Spinal cord (tissue), 10 donors: ENCODE data around the gene CLEC4G. TPM values are rescaled to one million over a fixed set of nuclear protein-coding genes. Genes with fewer than 3 reads are reported as not detected.
"Not testable (repeated sequence)": the region's sequence is repeated elsewhere in the genome, so short reads cannot be mapped to it uniquely, and the experiment has no call there.

Experiments used
- DNase-seq, 6 donors: peaks; one replicate each; pipeline versions ENCODE4 v3.0.0 to v3.0.0-alpha.2; 2013 to 2015; ENCODE audit warnings: low spot score in 6 of 6, low read depth in 4 of 6
- H3K27ac ChIP-seq: one replicate; pipeline ENCODE4 v1.5.1; 2013; ENCODE audit warnings: low read depth, low read length, control low read depth
- H3K27me3 ChIP-seq: one replicate; pipeline ENCODE4 v1.6.1; 2013; ENCODE audit warnings: low read length; ENCODE audit not compliant: control insufficient read depth, insufficient read depth
- H3K36me3 ChIP-seq: one replicate; pipeline ENCODE4 v1.6.1; 2013; ENCODE audit warnings: low read length; ENCODE audit not compliant: control insufficient read depth, insufficient read depth
- H3K4me1 ChIP-seq: one replicate; pipeline ENCODE4 v1.6.1; 2013; ENCODE audit warnings: low read length; ENCODE audit not compliant: control insufficient read depth, insufficient read depth
- H3K4me3 ChIP-seq: one replicate; pipeline ENCODE4 v1.5.1; 2013; ENCODE audit warnings: low read depth, low read length, control low read depth
- H3K9me3 ChIP-seq: one replicate; pipeline ENCODE4 v1.6.1; 2013; ENCODE audit warnings: low read length; ENCODE audit not compliant: control insufficient read depth, insufficient read depth
- WGBS: methylation state at CpG from one replicate; pipeline ENCODE4 v1.1.5; 2013; ENCODE audit warnings: missing lambda C conversion rate; ENCODE audit not compliant: insufficient coverage; 5-methylcytosine and 5-hydroxymethylcytosine counted together
- polyA plus RNA-seq, 2 donors: library from polyadenylated mRNA; unstranded; fragments of 120-200 nt; gene quantifications; one replicate each; pipeline ENCODE4 v1.2.1, GENCODE V29; 2013; ENCODE audit not compliant: insufficient read length in 2 of 2
- total RNA-seq, 2 donors: library from RNA; depleted of rRNA in 1 of 2; stranded (reverse); fragments of 120-200 nt in 1 of 2; fragments of >200 nt in 1 of 2; gene quantifications; one replicate each; pipeline versions ENCODE4 v1.2.3 to v1.2.4, GENCODE V29; 2013 to 2014
- donor health status: healthy.

Gene CLEC4G
- total and polyA plus RNA-seq, 4 donors = 0.17 to 2.1 (median 1.0) TPM

DNA sequence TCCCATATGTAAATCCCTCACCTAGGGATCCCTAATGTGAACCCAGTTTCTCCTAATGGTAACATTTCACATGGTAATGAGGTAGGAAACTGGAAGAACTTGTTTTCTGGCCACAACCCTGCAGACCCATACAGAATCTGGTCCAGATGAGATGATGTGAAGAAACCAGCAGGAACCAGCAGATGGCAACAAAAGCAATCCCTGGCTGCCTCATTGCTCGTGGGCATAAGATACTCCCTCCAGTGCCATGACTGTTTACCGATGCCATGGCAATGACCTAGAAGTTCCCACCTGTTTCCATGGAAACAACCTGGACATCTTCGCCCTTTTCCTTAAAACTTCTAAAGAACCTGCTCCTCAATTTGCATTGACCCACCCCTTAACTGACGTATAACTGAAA is 16.8 kb upstream of the CLEC4G start:
- WGBS = 0% methylated on average over 1 of the region's 4 CpGs
- H3K27ac ChIP-seq = no peak overlapping the region
- H3K4me1 ChIP-seq = no peaks in the 10 kb centered on the region
- H3K4me3 ChIP-seq = no peak overlapping the region
- DNase-seq = no peak
- H3K27me3 ChIP-seq = no peaks in the 10 kb centered on the region
- no peaks in the 10 kb centered on the region for H3K36me3 ChIP-seq
- no peaks in the 10 kb centered on the region for H3K9me3 ChIP-seq

- Histone ChIP-seq H3K9me3 (no peaks in the 10 kb centered on the region), H3K36me3 (no peaks in the 10 kb centered on the region), H3K27me3 (no peaks in the 10 kb centered on the region), H3K27ac (no peak overlapping the region), H3K4me3 (no peak overlapping the region), H3K4me1 (no peaks in the 10 kb centered on the region)
- WGBS = no CpG with 5 or more reads among the region's 2 CpGs
- DNase-seq = no peak
Measured at GRCh38 chr19:7748171-7748570, 16.3 kb upstream of the CLEC4G start.

DNA sequence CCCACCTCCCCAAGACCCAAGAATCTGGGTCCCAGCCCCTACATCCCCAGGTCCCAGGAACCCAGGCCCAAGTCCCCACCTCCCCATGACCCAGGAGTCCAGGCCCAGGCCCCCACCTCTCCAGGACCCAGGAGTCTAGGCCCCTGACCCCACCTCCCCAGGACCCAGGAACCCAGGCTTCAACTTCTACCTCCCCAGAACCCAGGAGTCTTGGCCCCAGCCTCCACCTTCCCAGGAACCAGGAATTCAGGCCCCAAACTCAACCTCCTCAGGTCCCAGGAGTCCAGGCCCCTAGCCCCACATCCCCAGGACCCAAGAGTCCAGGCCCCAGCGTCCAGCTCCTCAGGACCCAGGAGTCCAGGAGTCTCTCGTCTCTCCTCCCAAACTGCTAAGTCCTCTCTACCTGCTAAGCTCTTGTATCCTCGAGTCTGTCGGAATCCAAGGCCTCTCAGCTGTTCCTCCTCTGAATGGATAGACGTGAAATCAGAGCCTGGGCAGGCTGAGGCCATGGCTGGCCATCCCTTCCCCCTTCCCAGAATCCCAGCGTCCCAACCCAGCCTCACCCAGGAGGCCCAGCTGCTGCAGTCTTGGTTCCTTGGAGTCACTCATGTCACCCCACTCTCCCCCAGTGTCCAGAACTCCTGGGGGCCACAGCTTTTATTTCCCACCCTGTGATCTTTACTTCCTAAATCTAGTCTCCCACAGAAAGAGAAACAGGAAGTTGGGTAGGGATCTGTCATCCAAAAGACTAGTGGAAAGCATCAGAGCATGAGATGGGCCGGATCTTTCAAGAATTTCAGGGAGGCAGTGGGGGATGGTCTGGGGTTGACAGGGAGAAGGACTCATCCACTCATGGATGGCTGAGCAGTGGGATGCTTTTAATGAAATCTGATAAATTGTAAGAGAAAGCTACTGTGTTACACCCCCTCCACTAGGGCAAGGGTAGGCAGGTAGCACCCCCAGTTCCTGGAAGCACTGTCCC is 15.3 kb upstream of the CLEC4G start, which contains the start of gene CD209:
Gene CD209, minus strand, starts transcription at position 632 of the 982 bp plus-strand sequence. Its CDS starts 23 bp downstream, at position 609.
- 52% methylated on average over 7 of the region's 7 CpGs for WGBS
- no peaks in the 10 kb centered on the region for H3K36me3 ChIP-seq
- no peak for DNase-seq
- H3K9me3 ChIP-seq = no peaks in the 10 kb centered on the region
- H3K4me3 ChIP-seq = no peak within 1 kb of the TSS
- no peaks in the 10 kb centered on the region for H3K4me1 ChIP-seq
- no peaks in the 10 kb centered on the region for H3K27me3 ChIP-seq
- no peak within 1 kb of the TSS for H3K27ac ChIP-seq

- not testable (repeated sequence) for H3K27me3 ChIP-seq, H3K36me3 ChIP-seq, H3K27ac ChIP-seq, H3K4me1 ChIP-seq, H3K9me3 ChIP-seq, DNase-seq, H3K4me3 ChIP-seq
- WGBS = 81% methylated on average over 3 of the region's 4 CpGs
Measured at GRCh38 chr19:7746306-7746705, 14.4 kb upstream of the CLEC4G start.

GRCh38 chr19:7744871-7745650 is 13.2 kb upstream of the CLEC4G start:
- no peak overlapping the region for H3K4me3 ChIP-seq
- no peaks in the 10 kb centered on the region for H3K36me3 ChIP-seq
- H3K27me3 ChIP-seq = no peaks in the 10 kb centered on the region
- no peaks in the 10 kb centered on the region for H3K9me3 ChIP-seq
- 85% methylated on average over 7 of the region's 12 CpGs for WGBS
- no peak overlapping the region for H3K27ac ChIP-seq
- DNase-seq = no peak
- H3K4me1 ChIP-seq = no peaks in the 10 kb centered on the region

DNA sequence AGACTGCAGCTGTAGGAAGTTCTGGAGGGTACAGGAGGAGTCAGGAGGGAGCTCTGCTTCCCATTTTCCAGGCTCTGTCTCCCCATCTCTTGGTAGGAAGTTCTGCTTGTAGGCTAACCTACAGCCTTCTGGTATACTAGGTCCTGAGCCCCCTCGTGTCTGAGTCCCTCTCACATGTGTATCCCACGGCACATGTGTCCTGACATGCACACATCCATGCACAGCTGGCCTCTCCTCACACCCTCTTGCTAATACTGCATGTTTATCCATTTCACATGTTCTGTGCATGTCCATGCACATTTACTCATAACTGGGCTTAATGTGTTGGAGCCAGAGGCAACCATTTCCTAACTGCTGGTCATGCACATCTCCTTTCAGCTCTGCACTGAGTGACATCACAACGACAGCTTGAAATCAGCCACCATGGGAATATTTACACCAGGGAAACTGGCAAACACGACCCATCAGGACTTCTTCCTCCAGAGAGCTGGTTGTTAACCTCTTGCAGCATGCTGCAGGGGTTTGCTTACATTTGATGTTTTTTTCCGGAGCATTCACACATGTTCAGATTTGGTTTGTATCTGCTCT is 12.4 kb upstream of the CLEC4G start:
- Histone ChIP-seq H3K36me3 (no peaks in the 10 kb centered on the region), H3K27me3 (no peaks in the 10 kb centered on the region), H3K9me3 (no peaks in the 10 kb centered on the region), H3K4me1 (no peaks in the 10 kb centered on the region), H3K4me3 (no peak overlapping the region), H3K27ac (no peak overlapping the region)
- WGBS = 86% methylated on average over 4 of the region's 5 CpGs
- no peak for DNase-seq

- no peak for DNase-seq
- Histone ChIP-seq H3K27me3 (no peaks in the 10 kb centered on the region), H3K36me3 (no peaks in the 10 kb centered on the region), H3K27ac (no peak overlapping the region), H3K4me1 (no peaks in the 10 kb centered on the region), H3K9me3 (no peaks in the 10 kb centered on the region), H3K4me3 (no peak overlapping the region)
- WGBS = 56% methylated on average over 2 of the region's 2 CpGs
Measured at GRCh38 chr19:7743425-7743841, 11.5 kb upstream of the CLEC4G start.

GRCh38 chr19:7742991-7743390 is 11.1 kb upstream of the CLEC4G start:
- WGBS = 76% methylated on average over 11 of the region's 11 CpGs
- no peaks in the 10 kb centered on the region for H3K4me1 ChIP-seq
- H3K36me3 ChIP-seq = no peaks in the 10 kb centered on the region
- no peak overlapping the region for H3K4me3 ChIP-seq
- no peaks in the 10 kb centered on the region for H3K9me3 ChIP-seq
- DNase-seq = no peak
- no peaks in the 10 kb centered on the region for H3K27me3 ChIP-seq
- H3K27ac ChIP-seq = no peak overlapping the region

GRCh38 chr19:7742575-7742974 is 10.7 kb upstream of the CLEC4G start:
- Histone ChIP-seq H3K27me3 (no peaks in the 10 kb centered on the region), H3K4me1 (no peaks in the 10 kb centered on the region), H3K36me3 (no peaks in the 10 kb centered on the region), H3K9me3 (no peaks in the 10 kb centered on the region), H3K27ac (no peak overlapping the region), H3K4me3 (no peak overlapping the region)
- DNase-seq = no peak
- WGBS = no CpG with 5 or more reads among the region's 2 CpGs
